Hematopoietic multipotent progenitor cell treated with erythropoietin and hydrocortisone succinate and interleukin-3 and kit ligand, for 17 days (in vitro differentiated cells): ENCODE results near the gene CA6.
"Not testable (repeated sequence)": the region's sequence is repeated elsewhere in the genome, so short reads cannot be mapped to it uniquely, and the experiment has no call there.

ENCODE experiments used
- DNase-seq: peaks from one replicate; pipeline ENCODE4 v3.0.0-alpha.2; 2015; ENCODE audit warnings: low spot score

CA6 gene

DNA sequence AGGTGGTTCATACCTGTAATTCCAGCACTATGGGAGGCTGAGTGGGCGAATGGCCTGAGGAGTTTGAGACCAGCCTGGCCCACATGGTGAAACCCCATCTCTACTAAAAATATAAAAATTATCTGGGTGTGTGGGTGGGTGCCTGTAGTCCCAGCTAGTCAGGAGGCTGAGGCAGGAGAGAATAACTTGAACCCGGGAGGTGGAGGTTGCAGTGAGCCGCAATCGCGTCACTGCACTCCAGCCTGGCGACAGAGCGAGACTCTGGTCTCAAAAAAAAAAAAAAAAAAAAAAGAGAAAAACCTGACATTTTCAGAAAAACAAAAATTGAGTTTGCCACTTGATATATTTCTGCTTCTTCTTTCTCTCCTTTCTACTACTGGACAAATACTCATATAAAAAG is 24.3 kb downstream of the CA6 start:
- DNase-seq: no peak

DNA sequence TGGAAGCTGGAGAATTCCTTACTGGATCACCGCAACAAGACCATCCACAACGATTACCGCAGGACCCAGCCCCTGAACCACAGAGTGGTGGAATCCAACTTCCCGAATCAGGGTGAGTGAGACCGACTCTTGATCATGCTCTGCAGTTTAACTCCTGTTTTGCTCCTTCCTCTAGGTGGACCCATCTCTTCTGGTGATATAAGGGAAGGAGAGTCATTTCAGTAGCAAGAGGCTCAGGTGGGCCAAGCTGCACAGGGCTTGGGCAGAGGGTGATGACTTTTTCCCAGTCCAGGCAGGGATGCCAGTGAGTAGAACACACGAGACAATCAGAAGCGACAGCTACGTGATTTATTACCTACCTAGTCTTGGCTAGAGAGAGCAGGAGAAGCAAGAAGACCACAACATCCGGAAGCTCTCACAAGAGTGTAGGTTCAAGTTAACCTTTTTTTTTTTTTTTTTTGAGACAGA is 25.2 kb downstream of the CA6 start:
- DNase-seq: no peak

GRCh38 chr1:8974551-8974950 is 28.9 kb downstream of the CA6 start:
- DNase-seq: no peak

- DNase-seq: no peak
These were observed 30.7 kb downstream of the CA6 start for GRCh38 chr1:8976338-8976737.

GRCh38 chr1:8976896-8977450 is 31.3 kb downstream of the CA6 start:
- DNase-seq: no peak

GRCh38 chr1:8980656-8981055 is 35.0 kb downstream of the CA6 start:
- no peak for DNase-seq

DNA sequence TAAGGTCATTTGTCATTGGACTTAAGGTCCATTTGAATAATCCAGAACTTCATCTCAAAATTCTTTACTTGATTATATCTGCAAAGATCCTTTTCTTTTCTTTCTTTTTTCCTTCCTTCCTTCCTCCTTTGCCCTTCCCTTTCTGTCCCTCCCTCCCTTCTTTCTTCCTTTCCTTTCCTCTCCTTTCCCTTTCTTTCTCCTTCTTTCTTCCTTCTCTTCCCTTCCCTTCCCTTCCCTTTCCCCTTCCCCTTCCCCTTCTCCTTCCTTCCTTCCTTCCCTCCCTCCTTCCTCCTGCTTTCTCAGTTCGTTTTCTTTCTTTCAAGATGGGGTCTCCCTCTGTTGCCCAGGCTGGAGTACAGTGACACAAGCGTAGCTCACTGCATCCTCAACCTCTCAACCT is 35.5 kb downstream of the CA6 start:
- no peak for DNase-seq

DNA sequence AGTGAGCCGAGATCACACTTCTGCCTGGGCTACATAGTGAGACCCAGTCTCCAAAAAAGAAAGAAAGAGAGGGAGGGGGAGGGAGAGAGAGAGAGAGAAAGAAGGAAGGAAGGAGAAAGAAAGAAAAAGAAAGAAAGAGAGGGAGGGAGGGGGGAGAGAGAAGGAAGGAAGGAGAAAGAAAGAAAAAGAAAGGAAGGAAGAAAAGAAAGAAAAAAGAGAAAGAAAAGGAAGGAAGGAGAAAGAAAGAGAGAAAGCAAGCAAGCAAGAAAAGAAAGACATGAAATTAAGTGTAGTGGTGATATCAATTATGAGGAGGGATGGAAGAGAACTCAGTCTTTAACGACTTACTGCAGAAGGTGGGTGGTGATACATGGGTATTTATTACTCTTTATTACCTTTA is 38.5 kb downstream of the CA6 start:
- DNase-seq: no peak

DNA sequence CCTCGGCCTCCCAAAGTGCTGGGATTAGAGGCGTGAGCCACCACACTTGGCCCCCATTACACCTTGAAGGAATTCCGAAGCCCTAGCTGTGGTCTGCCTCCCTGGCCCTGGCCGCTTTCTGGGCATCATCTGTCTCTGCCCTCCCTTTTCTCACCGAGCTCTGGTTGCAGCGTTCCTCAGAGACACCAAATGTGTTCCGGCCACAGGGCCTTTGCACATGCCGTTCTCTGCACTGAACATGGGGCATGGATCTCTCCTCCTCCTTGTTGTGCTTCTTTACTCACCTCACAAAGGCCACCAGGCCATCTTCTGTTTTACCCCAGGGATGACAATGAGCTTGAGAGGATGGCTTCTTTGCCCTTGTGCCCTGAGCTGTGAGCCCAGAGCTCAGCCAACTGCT is 39.3 kb downstream of the CA6 start:
- no peak for DNase-seq

- no peak for DNase-seq
These were observed 40.5 kb downstream of the CA6 start for GRCh38 chr1:8985915-8986813.

DNA sequence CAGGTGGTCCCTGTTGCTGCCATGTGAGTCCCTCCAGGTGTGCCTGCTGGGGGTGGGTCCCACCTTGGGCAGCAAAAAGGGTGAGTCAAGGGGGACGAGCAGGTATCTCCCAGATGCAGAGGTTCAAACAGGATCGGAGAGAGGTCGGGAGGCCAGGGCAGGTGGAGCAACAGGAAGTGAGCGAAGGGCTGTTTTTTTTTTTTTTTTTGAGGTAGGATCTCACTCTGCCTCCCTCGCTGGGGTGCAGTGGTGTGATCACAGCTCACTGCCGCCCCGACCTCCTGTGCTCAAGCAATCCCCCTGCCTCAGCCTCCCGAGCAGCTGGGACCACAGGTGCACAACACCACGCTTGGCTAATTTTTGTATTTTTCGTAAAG is 41.1 kb downstream of the CA6 start:
- no peak for DNase-seq

- DNase-seq: peak; percentile 31
These were observed 42.4 kb downstream of the CA6 start for GRCh38 chr1:8987881-8988617.

- no peak for DNase-seq
These were observed 42.9 kb downstream of the CA6 start for GRCh38 chr1:8988618-8988967.

DNA sequence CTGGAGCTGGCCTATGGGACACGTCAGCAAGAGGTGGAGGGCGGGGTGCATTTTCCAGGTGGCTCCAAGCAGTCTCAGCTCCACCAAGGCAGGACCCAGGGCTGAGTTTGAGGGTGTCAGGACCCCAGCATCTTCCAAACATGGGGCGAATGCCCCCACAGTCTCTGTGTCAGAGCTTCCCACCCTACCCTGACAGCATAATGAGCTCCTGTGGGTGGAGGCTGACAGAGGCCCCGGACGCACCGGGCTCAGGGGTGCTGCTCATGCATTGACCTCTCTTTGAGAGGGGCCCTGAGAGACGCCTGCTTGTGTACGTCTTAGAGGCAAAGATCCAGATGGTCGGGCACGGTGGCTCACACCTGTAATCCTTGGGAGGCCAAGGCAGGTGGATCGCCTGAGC is 43.4 kb downstream of the CA6 start:
- no peak for DNase-seq

GRCh38 chr1:8989821-8990220 is 44.2 kb downstream of the CA6 start:
- no peak for DNase-seq

GRCh38 chr1:8992936-8993687 is 47.4 kb downstream of the CA6 start:
- DNase-seq: no peak

GRCh38 chr1:8993962-8994675 is 48.5 kb downstream of the CA6 start:
- DNase-seq: not testable (repeated sequence)

DNA sequence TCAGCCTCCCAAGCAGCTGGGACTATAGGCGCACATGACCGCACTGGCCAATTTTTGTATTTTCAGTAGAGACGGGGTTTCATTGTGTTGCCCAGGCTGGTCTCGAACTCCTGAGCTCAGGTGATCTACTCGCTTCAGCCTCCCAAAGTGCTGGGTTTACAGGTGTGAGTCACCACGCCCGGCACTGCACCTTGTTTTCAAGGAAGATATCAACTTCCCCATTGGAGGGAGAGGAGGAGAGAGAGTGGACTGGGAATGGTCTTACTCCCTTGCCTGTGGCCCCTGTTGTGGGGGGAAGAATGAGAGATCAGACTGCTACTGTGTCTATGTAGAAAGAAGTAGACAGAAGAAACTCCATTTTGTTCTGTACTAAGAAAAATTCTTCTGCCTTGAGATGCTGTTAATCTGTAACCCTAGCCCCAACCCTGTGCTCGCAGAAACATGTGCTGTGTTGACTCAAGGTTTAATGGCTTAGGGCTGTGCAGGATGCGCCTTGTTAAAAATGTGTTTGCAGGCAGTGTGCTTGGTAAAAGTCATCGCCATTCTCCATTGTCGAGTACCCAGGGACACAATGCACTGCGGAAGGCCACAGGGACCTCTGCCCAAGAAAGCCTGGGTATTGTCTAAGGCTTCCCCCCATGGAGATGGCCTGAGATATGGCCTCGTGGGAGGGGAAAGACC is 56.0 kb downstream of the CA6 start:
- not testable (repeated sequence) for DNase-seq

- DNase-seq: not testable (repeated sequence)
These were observed 56.5 kb downstream of the CA6 start for GRCh38 chr1:9002215-9002560.

DNA sequence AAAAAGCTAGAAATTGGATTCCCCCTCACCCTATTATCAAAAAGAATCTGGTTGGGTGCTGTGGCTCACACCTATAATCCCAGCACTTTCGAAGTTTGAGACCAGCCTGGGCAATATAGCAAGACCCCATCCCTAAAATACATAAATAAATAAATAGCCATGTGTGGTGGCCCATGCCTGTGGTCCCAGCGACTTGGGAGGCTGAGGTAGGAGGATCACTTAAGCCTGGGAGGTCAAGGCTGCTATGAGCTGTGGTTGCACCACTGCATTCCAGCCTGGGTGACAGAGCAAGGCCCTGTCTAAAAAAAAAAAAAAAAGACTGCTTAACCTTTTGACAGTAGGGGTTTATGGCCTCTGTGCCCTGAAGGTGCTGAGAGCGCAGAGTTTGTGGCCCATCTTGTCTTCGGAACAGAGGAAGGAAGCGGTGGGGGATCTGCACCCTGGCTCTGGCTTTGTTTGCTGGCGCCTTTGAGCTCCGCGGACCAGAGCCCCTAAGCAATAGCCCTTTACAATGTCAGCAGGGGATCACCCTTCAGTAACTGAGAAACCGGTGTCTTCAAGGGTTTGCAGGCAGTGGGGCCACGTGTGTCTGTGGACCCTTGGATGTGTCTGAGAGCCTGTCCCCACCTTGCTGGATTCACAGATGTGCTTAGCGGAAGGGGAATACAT is 58.5 kb downstream of the CA6 start:
- no peak for DNase-seq
